WI38 (cell line): ENCODE measurements around the gene PCDH15.

Source experiments
- H3K4me3 ChIP-seq: 2 replicates; pipeline ENCODE4 v1.5.1; 2011; ENCODE audit warnings: low read depth, mild to moderate bottlenecking, control low read depth, low read length
- CTCF ChIP-seq: IDR thresholded peaks from 2 replicates; pipeline ENCODE4 v1.5.1; 2012; ENCODE audit warnings: low read depth, mild to moderate bottlenecking, control low read depth, low read length

The PCDH15 gene

GRCh38 chr10:54808186-54808935 lies 7.3 kb upstream of the PCDH15 start:
- H3K4me3 ChIP-seq, result no peak overlapping the region
- no peak for TF ChIP-seq CTCF

- no peak overlapping the region for H3K4me3 ChIP-seq
- no peak for TF ChIP-seq CTCF
These were observed 1.5 kb downstream of the PCDH15 start for GRCh38 chr10:54799506-54799905.

GRCh38 chr10:54797636-54798321 lies 3.3 kb downstream of the PCDH15 start:
- TF ChIP-seq CTCF, result no peak

GRCh38 chr10:54796881-54797280 lies 4.2 kb downstream of the PCDH15 start:
- TF ChIP-seq CTCF, result no peak
- no peak overlapping the region for H3K4me3 ChIP-seq

More at GRCh38 chr10:54797636-54798321, 3.3 kb downstream of the PCDH15 start:
- no peak overlapping the region for H3K4me3 ChIP-seq

- TF ChIP-seq CTCF, result no peak
- no peak overlapping the region for H3K4me3 ChIP-seq
These were observed 24.4 kb downstream of the PCDH15 start for GRCh38 chr10:54776622-54777021.

- no peak for TF ChIP-seq CTCF
- H3K4me3 ChIP-seq, result no peak overlapping the region
These were observed 28.4 kb downstream of the PCDH15 start for GRCh38 chr10:54772468-54773122.

GRCh38 chr10:54769051-54769450 lies 32.0 kb downstream of the PCDH15 start:
- no peak for TF ChIP-seq CTCF
- no peak overlapping the region for H3K4me3 ChIP-seq
